ENCODE data around the gene CATSPERB. TPM values are rescaled to one million over a fixed set of nuclear protein-coding genes. Genes with fewer than 3 reads are reported as not detected.

Gene CATSPERB
- total and polyA plus RNA-seq, 9 of the 15 experiments (the other 6 are each of a cell fraction or from before 2014, with no cell fraction given): 0.05 to 1.4 (median 0.89) TPM

GRCh38 chr14:91692075-91692474 lies 39.8 kb downstream of the CATSPERB start:
- Histone ChIP-seq H3K9ac (ENCODE audit: insufficient read depth in 1 of 2, low read depth in 2 of 2, low read length in 2 of 2) (no peak overlapping the region), H3K9me3 (replicated peaks; ENCODE audit: control insufficient read depth, insufficient read depth, low read depth, low read length) (no peaks in the 10 kb centered on the region), H3K4me1 (replicated peaks in 1 of 2; ENCODE audit: control insufficient read depth in 2 of 2, insufficient read depth in 2 of 2, low read length in 2 of 2) (no peaks in the 10 kb centered on the region), H3K27ac (ENCODE audit: extremely low read depth, low read depth, low read length) (no peak overlapping the region), H3K79me2 (ENCODE audit: control insufficient read depth, insufficient read depth, low read length) (no peaks in the 10 kb centered on the region), H3K4me3 (no peak overlapping the region), H3K4me2 (ENCODE audit: insufficient read depth, low read length) (no peak overlapping the region), H4K20me1 (replicated peaks; ENCODE audit: control insufficient read depth, insufficient read depth, low read length) (no peaks in the 10 kb centered on the region), H3K9me1 (ENCODE audit: control insufficient read depth, insufficient read depth, low read length) (no peaks in the 10 kb centered on the region), H2AFZ (ENCODE audit: low read depth, low read length) (no peak overlapping the region), H3K36me3 (ENCODE audit: control insufficient read depth, insufficient read depth, low read length) (no peaks in the 10 kb centered on the region), H3K27me3 (ENCODE audit: control insufficient read depth in 2 of 2, insufficient read depth in 2 of 2, low read length in 2 of 2) (no peaks in the 10 kb centered on the region)
- no peak for TF ChIP-seq ZBTB33 (CRISPR knock-in tag; IDR thresholded peaks at IDR 0.05)
- no peak for TF ChIP-seq SUPT5H (IDR thresholded peaks at IDR 0.05)
- no peak for TF ChIP-seq E2F1 (CRISPR knock-in tag; IDR thresholded peaks at IDR 0.05)
- ATAC-seq (no peak), FAIRE-seq (no peak), DNase-seq (ENCODE audit: extremely low read depth in 1 of 4, low spot score in 3 of 4) (no peak)
- ChIA-PET CTCF (ENCODE audit: low intra/inter-chr PET ratio) (no interaction called here), POLR2A (interaction anchor here (0.6 kb wide), 1 partner anchor 161 kb away, joined by 3 read pairs; no protein-coding TSS in a partner anchor)
- in situ Hi-C loops (cut with MboI): no loop called here
- 23% methylated on average over 4 of the region's 7 CpGs for WGBS (ENCODE audit: insufficient coverage, low coverage, missing lambda C conversion rate)
- intact Hi-C loops (cut with micrococcal nuclease): no loop called here
- BruUV-seq (replicated peaks): no TSS peak
